HG03060 (cell line): Measurements from ENCODE around the gene NDOR1.

ENCODE experiments used
- ATAC-seq: cut with Tn5 transposase; IDR thresholded peaks from one replicate; pipeline ENCODE4 v1.9.1; 2021; ENCODE audit warnings: low read depth, moderate number of reproducible peaks; ENCODE audit not compliant: unreplicated experiment

The NDOR1 gene

GRCh38 chr9:137167277-137167746, 38.2 kb upstream of the NDOR1 start:
- no peak for ATAC-seq

- no peak for ATAC-seq
These were observed 37.5 kb upstream of the NDOR1 start for GRCh38 chr9:137167747-137168572.

- no peak for ATAC-seq
These were observed 37.0 kb upstream of the NDOR1 start for GRCh38 chr9:137168573-137168903.

GRCh38 chr9:137168904-137169856, 36.3 kb upstream of the NDOR1 start:
- no peak for ATAC-seq

- no peak for ATAC-seq
These were observed 35.6 kb upstream of the NDOR1 start, which contains the start of gene LRRC26 for GRCh38 chr9:137169896-137170358. Gene LRRC26 (minus strand): TSS chr9:137170051. CDS start chr9:137169943, 108 bp downstream.

- no peak for ATAC-seq
These were observed 34.9 kb upstream of the NDOR1 start for GRCh38 chr9:137170486-137171148.

GRCh38 chr9:137171149-137171900, 34.2 kb upstream of the NDOR1 start:
- ATAC-seq: no peak

DNA sequence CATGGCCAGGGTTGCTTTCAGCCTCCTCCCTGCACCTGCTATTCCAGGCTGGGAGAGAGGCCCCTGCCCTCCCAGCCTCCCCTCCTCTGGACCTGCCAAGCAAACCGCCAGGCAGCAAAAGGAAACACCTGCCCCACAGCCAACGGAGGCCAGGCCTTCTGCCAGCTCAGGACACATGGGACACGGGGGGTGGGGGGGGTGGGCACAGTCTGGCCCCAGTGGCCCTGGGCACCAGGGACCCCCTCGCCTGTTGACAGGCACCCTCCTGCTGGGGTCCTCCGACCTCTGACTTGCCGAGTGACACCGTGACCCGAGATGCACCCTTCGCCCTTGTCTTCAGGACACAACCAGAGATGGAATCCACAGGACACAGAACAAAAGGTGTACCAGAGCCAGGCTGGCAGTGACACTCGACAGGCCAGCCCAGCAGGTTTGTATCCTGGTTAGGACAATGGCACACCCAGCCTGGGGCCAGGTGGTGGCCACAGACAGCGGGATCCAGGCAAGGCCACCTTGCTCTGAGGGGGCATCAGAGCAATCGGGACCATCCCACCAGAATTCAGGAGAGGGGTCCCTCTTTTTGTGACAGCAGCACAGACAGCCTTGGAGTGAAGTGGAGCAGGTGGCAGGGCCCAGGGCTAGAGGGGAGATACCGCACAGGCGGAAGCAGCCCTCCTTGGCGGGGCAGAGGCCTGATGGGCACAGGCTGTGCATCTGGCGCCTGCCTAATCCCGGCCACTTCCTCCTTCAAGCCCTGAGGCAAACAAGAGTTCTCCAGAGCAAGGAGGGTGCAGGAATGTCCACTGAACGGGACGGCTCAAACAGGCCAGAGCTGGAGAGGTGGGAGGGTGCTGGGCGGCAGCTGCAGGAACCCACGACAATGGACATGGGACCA, 32.4 kb upstream of the NDOR1 start:
- ATAC-seq: no peak

- ATAC-seq: no peak
These were observed 31.5 kb upstream of the NDOR1 start for GRCh38 chr9:137173796-137174664.

GRCh38 chr9:137174722-137175293, 30.7 kb upstream of the NDOR1 start:
- no peak for ATAC-seq

- no peak for ATAC-seq
These were observed 30.0 kb upstream of the NDOR1 start for GRCh38 chr9:137175345-137175961.

GRCh38 chr9:137176302-137177182, 29.0 kb upstream of the NDOR1 start:
- ATAC-seq: no peak

DNA sequence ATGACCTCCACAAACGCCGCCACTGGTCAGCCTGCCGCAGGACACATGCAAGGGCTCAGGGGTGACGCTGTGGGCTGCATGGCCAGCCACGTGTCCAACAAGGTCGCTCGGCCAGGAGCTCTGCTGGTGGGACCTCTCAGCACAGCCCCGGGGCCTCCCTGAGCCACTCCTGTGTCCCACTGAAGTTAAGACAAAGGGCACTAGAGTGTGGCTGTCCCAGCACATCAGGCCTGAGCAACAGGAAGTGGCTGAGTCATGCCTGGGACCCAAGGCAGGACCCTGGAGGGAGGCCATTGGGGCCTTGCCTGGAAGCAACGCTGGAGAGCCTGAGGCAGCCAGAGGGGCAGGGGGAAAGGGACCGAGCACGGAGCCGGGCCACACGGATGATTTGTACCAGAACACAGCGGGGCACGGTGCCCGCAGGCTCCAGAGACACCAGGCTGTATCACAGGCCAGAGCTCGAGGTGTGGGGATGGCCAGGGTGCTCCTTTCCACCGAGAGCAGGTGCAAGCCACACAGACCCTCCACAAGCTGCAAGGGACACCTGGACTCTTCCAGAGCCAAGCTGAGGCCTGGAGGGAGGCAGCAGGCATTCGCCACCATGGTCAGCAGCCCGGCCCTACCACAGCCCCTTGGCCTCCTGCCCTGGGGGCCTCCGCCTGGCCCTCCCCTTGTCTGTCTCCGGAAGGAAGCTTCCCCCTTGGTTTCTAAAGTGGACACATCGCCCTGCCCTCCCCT, 27.1 kb upstream of the NDOR1 start:
- ATAC-seq: no peak

DNA sequence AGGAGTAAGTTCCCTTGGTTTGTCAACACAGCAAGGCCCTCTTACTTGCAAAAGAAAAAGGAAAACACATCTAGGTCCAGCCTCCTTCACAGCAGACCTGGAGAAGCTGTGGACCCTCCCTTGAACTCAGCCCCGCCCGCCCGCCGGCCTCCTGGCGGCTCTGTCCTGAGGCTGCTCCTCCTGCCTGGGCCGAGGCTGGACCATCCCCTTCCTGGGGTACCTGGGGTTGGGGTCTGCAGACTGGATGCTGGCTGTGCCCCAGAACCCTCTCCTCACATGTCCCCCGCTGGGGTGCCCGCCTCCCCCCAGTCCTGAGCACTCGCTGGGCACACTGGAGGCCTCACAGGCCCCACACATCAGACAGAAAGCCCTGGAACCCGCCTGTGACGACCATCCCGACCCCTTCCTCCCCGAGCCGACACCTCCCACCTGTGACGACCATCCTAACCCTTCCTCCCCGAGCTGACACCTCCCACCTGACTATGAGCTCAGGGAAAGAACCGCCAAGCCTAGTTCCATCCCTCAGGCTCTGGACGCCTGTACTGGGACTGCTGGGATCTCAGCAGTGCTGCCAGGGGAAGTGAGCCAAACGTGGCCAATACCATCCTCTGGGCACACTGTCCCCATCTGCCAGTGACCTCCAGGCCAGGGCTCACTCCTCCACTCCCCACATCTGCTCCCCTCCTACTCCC, 26.4 kb upstream of the NDOR1 start:
- no peak for ATAC-seq

DNA sequence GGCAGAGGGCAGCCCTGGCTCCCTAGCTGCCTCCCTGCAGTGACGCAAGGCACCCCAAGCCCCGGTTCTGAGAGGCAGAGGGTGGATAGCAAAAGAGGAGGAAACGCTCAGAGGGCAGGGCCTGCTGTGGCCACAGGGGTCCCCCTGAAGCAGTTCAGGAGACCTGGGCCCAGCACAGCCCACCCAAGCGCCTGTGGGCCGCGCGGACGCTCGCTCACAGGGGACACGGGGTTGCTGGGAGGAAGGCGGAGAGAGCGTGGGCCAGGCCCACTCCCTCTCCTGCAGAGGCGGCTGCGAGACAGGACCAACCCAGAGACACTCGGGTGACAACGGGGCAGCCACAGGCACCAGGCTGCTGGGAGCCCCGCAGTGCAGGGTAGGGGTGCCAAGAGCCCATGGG, 25.7 kb upstream of the NDOR1 start:
- no peak for ATAC-seq
